ENCODE measurements around the gene MYO1C.

MYO1C gene

GRCh38 chr17:1484676-1485422 lies 7.6 kb downstream of the MYO1C start:
- peak in 3 of 4 experiments; percentile 22 to 58 (median 32) for DNase-seq

GRCh38 chr17:1484060-1484535 lies 8.4 kb downstream of the MYO1C start:
- DNase-seq, result no peak

GRCh38 chr17:1482680-1483079 lies 9.8 kb downstream of the MYO1C start:
- DNase-seq, result no peak

- no peak for DNase-seq
These were observed 10.8 kb downstream of the MYO1C start for GRCh38 chr17:1481736-1482135.

GRCh38 chr17:1480747-1481465 lies 11.6 kb downstream of the MYO1C start:
- DNase-seq, result no peak

- DNase-seq, result no peak
These were observed 14.1 kb downstream of the MYO1C start for GRCh38 chr17:1478418-1478817.

- DNase-seq, result no peak
These were observed 17.1 kb downstream of the MYO1C start for GRCh38 chr17:1475321-1475854.

- peak in 1 of 4 experiments; percentile 55 for DNase-seq
These were observed 17.9 kb downstream of the MYO1C start for GRCh38 chr17:1474402-1475189.

GRCh38 chr17:1473841-1474240 lies 18.6 kb downstream of the MYO1C start:
- DNase-seq, result peak; percentile 75 to 93 (median 88)

GRCh38 chr17:1473170-1473569 lies 19.3 kb downstream of the MYO1C start:
- DNase-seq, result peak; percentile 22 to 59 (median 44)

GRCh38 chr17:1471911-1472821 lies 20.3 kb downstream of the MYO1C start:
- no peak for DNase-seq

GRCh38 chr17:1471490-1471889 lies 21.0 kb downstream of the MYO1C start:
- DNase-seq, result no peak

GRCh38 chr17:1470755-1471462 lies 21.6 kb downstream of the MYO1C start:
- no peak for DNase-seq

- DNase-seq, result no peak
These were observed 22.3 kb downstream of the MYO1C start for GRCh38 chr17:1470071-1470754.

GRCh38 chr17:1469231-1469852 lies 23.1 kb downstream of the MYO1C start:
- no peak for DNase-seq

- DNase-seq, result peak; percentile 42 to 67 (median 63)
These were observed 24.5 kb downstream of the MYO1C start for GRCh38 chr17:1467898-1468492.

- DNase-seq, result no peak
These were observed 25.2 kb downstream of the MYO1C start for GRCh38 chr17:1467258-1467657.

- no peak for DNase-seq
These were observed 28.3 kb downstream of the MYO1C start for GRCh38 chr17:1464186-1464585.

Data from suppressor macrophage (primary cell).